Measurements from ENCODE around the gene PRKN.

DNA sequence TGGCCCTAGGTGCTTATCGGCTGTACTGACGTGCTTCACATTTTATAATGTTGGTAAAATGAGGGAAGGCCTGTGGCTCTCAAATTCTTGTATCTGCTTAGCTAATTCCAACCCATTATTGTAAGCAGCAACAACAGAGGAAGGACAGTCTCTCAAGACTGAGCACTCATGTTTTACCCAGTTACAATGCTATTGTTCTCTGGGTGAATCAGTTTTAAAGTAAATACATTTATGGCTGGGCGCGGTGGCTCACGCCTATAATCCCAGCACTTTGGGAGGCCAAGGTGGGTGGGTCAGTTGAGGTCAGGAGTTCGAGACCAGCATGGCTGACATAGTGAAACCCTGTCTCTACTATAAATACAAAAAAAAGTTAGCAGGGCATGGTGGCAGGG is 194.6 kb downstream of the PRKN start:
- no peak for TF ChIP-seq EZH2 (IDR thresholded peaks at IDR 0.05; ENCODE audit: low read depth)
- TF ChIP-seq, protein P1, sequence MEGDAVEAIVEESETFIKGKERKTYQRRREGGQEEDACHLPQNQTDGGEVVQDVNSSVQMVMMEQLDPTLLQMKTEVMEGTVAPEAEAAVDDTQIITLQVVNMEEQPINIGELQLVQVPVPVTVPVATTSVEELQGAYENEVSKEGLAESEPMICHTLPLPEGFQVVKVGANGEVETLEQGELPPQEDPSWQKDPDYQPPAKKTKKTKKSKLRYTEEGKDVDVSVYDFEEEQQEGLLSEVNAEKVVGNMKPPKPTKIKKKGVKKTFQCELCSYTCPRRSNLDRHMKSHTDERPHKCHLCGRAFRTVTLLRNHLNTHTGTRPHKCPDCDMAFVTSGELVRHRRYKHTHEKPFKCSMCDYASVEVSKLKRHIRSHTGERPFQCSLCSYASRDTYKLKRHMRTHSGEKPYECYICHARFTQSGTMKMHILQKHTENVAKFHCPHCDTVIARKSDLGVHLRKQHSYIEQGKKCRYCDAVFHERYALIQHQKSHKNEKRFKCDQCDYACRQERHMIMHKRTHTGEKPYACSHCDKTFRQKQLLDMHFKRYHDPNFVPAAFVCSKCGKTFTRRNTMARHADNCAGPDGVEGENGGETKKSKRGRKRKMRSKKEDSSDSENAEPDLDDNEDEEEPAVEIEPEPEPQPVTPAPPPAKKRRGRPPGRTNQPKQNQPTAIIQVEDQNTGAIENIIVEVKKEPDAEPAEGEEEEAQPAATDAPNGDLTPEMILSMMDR (conservative IDR thresholded peaks at IDR 0.05) = no peak
